GM19372 (cell line): Measurements from ENCODE around the gene WASF3.
"Not testable (repeated sequence)": the region's sequence is repeated elsewhere in the genome, so short reads cannot be mapped to it uniquely, and the experiment has no call there.

Experiments
- ATAC-seq: cut with Tn5 transposase; IDR thresholded peaks from one replicate; pipeline ENCODE4 v1.9.1; 2021; ENCODE audit warnings: mild to moderate bottlenecking, low read depth, moderate library complexity; ENCODE audit not compliant: unreplicated experiment

WASF3 gene

DNA sequence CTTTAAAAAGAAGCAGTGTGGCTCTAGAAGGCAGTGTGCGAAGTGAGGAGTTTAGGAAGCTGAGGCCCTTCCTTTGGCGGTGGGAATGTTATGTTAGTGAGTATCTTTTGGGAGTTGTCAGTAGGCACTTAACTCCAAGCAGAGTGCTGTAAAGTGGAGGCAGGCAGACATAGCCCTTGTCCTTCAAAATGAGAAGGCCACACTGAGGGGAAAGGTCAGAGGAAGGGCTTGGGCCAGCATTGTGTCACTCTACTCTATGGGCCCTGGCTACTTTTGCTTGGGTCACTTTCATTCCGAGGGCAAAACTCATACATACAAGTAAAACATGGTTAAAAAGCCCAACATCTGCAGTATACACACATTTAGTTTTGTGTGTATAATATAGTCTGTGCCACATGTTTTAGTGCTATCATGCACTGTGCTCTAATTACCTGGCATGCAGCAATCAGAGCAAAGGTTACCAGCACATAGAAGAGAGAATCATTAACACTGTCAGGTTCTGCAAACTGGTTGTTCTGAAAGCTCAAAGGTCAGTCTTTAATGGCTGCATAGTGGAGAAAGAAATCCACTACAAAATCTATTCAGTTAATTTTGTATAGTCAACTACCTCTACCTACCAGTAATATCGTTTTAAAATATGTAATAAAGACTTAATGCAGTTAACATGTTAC lies 64.4 kb downstream of the WASF3 start:
- ATAC-seq = no peak

DNA sequence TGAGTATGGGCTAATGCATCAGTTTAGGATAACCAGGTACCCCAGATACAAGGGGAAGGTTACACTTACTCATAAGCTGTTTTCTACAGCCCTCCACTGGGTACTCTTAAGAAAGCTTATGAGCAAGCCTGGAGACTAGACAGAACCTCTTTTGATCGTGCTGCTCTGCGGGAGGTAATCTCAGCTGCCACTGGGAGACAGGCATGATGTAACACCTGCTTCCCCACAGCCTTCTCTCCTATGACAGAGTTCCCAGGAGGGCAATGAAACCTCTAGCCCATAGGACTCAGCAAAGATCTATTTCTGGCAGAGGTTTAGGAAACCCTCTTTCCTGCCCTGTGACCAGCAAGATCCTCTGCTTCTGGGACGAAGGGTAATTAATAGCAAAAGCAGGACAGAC lies 65.6 kb downstream of the WASF3 start:
- no peak for ATAC-seq

GRCh38 chr13:26624572-26624971 lies 67.1 kb downstream of the WASF3 start:
- no peak for ATAC-seq

DNA sequence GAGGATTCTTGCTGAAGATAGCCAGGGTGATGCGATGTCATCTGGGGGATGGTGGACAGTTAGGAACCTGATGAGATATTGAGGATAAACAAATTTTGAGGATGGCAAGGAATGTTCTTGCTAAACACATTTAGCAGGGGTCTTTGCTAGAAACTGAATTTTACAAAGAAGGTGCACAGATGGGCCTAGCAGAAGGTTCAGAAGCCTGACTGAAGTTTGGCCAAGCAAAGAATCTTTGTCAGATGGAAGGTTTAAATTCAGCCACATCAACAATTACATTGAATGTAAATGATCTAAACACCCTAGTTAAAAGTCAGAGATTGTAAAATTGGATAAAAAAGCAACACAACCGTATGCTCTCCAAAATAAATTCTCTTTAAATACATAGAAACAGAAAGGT lies 68.8 kb downstream of the WASF3 start:
- ATAC-seq = no peak

- no peak for ATAC-seq
Measured at GRCh38 chr13:26628706-26629105, 71.2 kb downstream of the WASF3 start.

GRCh38 chr13:26629260-26629825 lies 71.9 kb downstream of the WASF3 start:
- ATAC-seq = no peak

DNA sequence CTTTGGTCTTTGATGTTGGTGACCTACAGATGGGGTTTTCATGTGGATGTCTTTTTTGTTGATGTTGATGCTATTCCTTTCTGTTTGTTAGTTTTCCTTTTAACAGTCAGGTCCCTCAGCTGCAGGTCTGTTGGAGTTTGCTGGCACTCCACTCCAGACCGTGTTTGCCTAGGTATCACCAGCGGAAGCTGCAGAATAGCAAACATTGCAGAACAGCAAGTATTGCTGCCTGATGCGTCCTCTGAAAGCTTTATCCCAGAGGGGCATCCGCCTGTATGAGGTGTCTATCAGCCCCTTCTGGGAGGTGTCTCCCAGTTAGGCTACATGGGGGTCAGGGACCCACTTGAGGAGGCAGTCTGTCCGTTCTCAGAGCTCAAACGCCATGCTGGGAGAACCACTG lies 78.2 kb downstream of the WASF3 start:
- not testable (repeated sequence) for ATAC-seq

DNA sequence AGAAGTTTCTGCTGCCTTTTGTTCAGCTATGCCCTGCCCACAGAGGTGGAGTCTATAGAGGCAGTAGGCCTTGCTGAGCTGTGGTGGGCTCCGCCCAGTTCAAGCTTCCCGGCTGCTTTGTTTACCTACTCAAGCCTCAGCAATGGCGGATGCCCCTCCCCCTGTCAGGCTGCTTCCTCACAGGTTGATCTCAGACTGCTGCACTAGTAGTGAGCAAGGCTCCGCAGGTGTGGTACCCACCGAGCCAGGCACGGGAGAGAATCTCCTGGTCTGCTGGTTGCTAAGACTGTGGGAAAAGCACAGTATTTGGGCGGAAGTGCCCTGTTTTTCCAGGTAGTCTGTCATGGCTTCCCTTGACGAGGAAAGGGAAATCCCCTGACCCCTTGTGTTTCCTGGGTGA lies 78.6 kb downstream of the WASF3 start:
- ATAC-seq = not testable (repeated sequence)

- ATAC-seq = no peak
Measured at GRCh38 chr13:26646603-26647002, 89.1 kb downstream of the WASF3 start.

DNA sequence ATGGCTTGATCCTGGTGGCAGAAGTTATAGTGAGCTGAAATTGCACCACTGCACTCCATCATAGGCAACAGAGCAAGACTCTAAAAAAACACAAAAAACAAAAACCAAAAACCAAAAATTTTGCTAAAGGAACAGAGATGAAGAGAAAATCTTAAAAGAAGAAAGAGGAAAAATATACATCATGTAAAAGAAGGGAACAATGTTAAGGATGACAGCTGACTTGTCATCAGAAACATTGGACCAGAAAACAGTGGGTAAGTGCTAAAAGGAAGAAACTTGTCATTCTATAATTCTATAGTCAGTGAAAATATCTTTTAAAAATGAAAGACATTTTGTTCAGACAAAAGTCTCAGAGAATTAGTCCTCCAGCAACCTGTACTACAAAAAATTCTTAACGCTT lies 93.8 kb downstream of the WASF3 start:
- no peak for ATAC-seq

GRCh38 chr13:26653310-26653709 lies 95.8 kb downstream of the WASF3 start:
- no peak for ATAC-seq

DNA sequence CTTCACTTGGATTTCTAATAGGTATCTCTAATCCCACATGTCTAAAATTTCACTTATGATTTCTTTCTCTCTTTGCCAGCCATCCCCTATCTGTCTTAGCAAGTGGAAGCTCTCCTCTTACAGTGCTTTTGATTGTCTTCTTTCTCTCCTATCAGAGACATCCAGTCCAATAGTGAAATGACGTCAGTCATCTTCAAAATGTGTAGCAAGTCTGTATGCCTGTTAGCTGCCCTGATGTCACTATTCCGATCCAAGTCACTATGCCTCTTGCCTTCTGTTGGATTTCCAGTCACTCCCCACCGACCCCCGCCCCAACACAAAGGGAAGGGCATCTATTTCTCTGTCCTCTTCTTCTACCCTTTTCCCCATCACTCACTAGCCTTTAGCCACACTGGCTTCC lies 96.4 kb downstream of the WASF3 start:
- no peak for ATAC-seq

GRCh38 chr13:26656919-26657318 lies 99.4 kb downstream of the WASF3 start:
- ATAC-seq = no peak

GRCh38 chr13:26658448-26659385 lies 101.2 kb downstream of the WASF3 start:
- no peak for ATAC-seq

GRCh38 chr13:26660185-26660584 lies 102.7 kb downstream of the WASF3 start:
- no peak for ATAC-seq

GRCh38 chr13:26660766-26661165 lies 103.3 kb downstream of the WASF3 start:
- ATAC-seq = no peak

DNA sequence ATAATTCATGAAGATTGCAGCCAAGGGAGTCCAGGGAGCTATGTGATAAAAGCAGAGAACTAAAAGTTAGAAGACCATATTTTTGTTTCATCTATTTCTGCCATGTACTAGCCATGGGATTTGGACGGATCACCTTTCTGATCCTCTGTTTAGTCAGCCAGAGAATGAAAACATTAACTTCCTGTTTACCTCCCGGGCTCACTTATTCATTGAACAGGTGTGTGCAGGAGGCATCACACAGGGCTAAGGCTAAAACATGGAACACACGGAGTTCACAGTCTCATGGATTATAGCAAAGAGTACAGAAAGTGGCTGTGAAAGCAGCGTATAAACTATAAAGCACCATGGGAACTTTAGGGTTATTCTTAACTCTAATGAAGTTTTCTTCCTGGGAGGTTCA lies 106.3 kb downstream of the WASF3 start:
- ATAC-seq = no peak

- ATAC-seq = no peak
Measured at GRCh38 chr13:26664286-26664685, 106.8 kb downstream of the WASF3 start.

DNA sequence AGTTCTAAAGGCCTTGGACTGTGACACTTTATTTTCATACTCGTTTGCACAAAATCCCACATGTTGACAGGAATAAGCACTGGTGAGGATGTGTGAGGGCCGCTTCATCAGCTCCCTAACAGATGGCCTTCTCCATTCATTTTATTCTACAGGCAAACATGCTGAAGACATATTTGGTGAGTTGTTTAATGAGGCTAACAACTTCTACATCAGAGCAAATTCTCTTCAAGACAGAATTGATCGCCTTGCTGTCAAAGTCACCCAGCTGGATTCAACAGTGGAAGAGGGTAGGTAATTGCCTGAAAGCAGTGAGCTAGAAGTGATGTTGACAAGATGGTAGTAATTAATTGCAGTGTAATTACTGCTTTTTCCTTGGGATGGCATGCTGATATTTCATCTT lies 107.4 kb downstream of the WASF3 start:
- ATAC-seq = no peak

- no peak for ATAC-seq
Measured at GRCh38 chr13:26668357-26669146, 111.1 kb downstream of the WASF3 start.

DNA sequence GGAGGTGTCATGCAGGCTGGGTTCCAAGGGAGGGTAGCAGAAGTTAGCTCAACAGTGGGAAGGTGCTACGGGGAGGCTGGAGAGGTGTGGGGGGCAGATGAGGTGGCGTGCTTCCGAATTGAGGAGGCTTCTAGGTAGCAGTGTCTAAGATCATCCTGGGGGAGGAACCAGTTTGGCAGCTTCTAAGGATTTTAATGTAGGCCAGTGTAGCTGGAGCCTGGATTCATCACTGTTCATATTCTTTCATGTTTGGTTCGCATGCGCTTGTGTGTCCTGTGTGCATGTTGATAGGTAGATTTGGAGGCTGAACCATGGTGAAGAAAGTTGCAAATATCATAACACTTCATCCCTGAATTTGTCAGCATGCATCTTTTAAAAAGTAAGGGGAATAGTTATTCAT lies 116.4 kb downstream of the WASF3 start:
- ATAC-seq = no peak
